HEK293 (cell line): ENCODE measurements around the gene SYNGAP1.

Experiments used
- CTCF ChIA-PET: fragments of 350-600 bp; formaldehyde crosslinking; extraction: SDS; loops from one replicate; lab custom pipeline; 2021; ENCODE audit warnings: antibody characterized with exemption; lab: Yijun Ruan, JAX
- POLR2A ChIA-PET: fragments of 300-600 bp; formaldehyde crosslinking; extraction: SDS; loops from one replicate; lab custom pipeline; 2020; ENCODE audit warnings: antibody characterized with exemption, inconsistent platforms; lab: Yijun Ruan, JAX
- H3K27ac ChIP-seq: fragments of 200-500 bp; sonication (Bioruptor generic); 2 replicates; pipeline ENCODE4 v1.5.1; 2014; ENCODE audit warnings: low read depth, low read length, control low read depth, inconsistent platforms; ENCODE audit errors: extremely low read depth
- H3K36me3 ChIP-seq, 2 experiments: fragments of 200-500 bp in 1 of 2; sonication (Bioruptor generic) in 1 of 2; 1 replicate in 1 of 2; 2 replicates in 1 of 2; pipeline ENCODE4 v1.5.1; 2014 to 2017; ENCODE audit warnings: inconsistent platforms in 2 of 2, low read length in 2 of 2; ENCODE audit not compliant: control insufficient read depth in 2 of 2, insufficient read depth in 1 of 2
- H3K4me1 ChIP-seq: fragments of 200-500 bp; sonication (Bioruptor generic); 2 replicates; pipeline ENCODE4 v1.5.1; 2014; ENCODE audit warnings: mild to moderate bottlenecking, low read length, inconsistent platforms; ENCODE audit not compliant: control insufficient read depth, insufficient read depth
- H3K4me3 ChIP-seq: 2 replicates; pipeline ENCODE4 v1.5.1; 2011; ENCODE audit warnings: low read depth, mild to moderate bottlenecking, control low read depth, low read length, moderate library complexity
- H3K9me3 ChIP-seq: fragments of 200-500 bp; sonication (Bioruptor generic); 2 replicates; pipeline ENCODE4 v1.5.1; 2014; ENCODE audit warnings: low read depth, low read length, inconsistent platforms; ENCODE audit not compliant: control insufficient read depth, insufficient read depth
- BCL11B ChIP-seq: fragments of 450-650 bp; formaldehyde crosslinking; IDR thresholded peaks from 2 replicates; pipeline ENCODE4 v1.5.1; 2016; ENCODE audit warnings: low read depth, missing biosample characterization, missing genetic modification characterization
- HOXD13 ChIP-seq: sonication (generic); formaldehyde crosslinking; IDR thresholded peaks from 2 replicates; pipeline ENCODE4 v1.8.0; 2022; ENCODE audit warnings: missing genetic modification reagents, borderline replicate concordance
- KLF10 ChIP-seq: fragments of 450-650 bp; IDR thresholded peaks from 2 replicates; pipeline ENCODE4 v1.5.1; 2018; ENCODE audit warnings: missing biosample characterization, mild to moderate bottlenecking, missing genetic modification characterization
- KLF16 ChIP-seq: fragments of 450-650 bp; formaldehyde crosslinking; IDR thresholded peaks from 2 replicates; pipeline ENCODE4 v1.5.1; 2017; ENCODE audit warnings: missing biosample characterization, missing genetic modification characterization
- KLF7 ChIP-seq: fragments of 450-650 bp; formaldehyde crosslinking; IDR thresholded peaks from 2 replicates; pipeline ENCODE4 v1.5.1; 2016; ENCODE audit warnings: missing biosample characterization, missing genetic modification characterization, borderline replicate concordance
- KLF8 ChIP-seq: fragments of 450-650 bp; formaldehyde crosslinking; IDR thresholded peaks from 2 replicates; pipeline ENCODE4 v1.5.1; 2016; ENCODE audit warnings: missing biosample characterization, missing genetic modification characterization
- SALL2 ChIP-seq: fragments of 450-650 bp; formaldehyde crosslinking; IDR thresholded peaks from 2 replicates; pipeline ENCODE4 v1.5.0; 2017; ENCODE audit warnings: missing biosample characterization, mild to moderate bottlenecking, missing genetic modification characterization, borderline replicate concordance
- SP7 ChIP-seq: fragments of 450-650 bp; formaldehyde crosslinking; IDR thresholded peaks from 2 replicates; pipeline ENCODE4 v1.5.1; 2016; ENCODE audit warnings: missing biosample characterization, missing genetic modification characterization
- TCF7L2 ChIP-seq: IDR thresholded peaks from 2 replicates; pipeline ENCODE4 v1.6.1; 2011; ENCODE audit warnings: low read depth, mild to moderate bottlenecking, inconsistent platforms, low read length, moderate library complexity, borderline replicate concordance
- ZNF16 ChIP-seq: fragments of 450-650 bp; formaldehyde crosslinking; IDR thresholded peaks from 2 replicates; pipeline ENCODE4 v1.5.1; 2016; ENCODE audit warnings: low read depth, missing biosample characterization, missing genetic modification characterization
- ZNF174 ChIP-seq: fragments of 450-650 bp; formaldehyde crosslinking; IDR thresholded peaks from 2 replicates; pipeline ENCODE4 v1.5.0; 2017; ENCODE audit warnings: missing biosample characterization, mild to moderate bottlenecking, missing genetic modification characterization
- ZNF211 ChIP-seq: fragments of 450-650 bp; formaldehyde crosslinking; IDR thresholded peaks from 2 replicates; pipeline ENCODE4 v1.5.1; 2016; ENCODE audit warnings: low read depth, missing biosample characterization, missing genetic modification characterization
- ZNF214 ChIP-seq: fragments of 450-650 bp; formaldehyde crosslinking; IDR thresholded peaks from 2 replicates; pipeline ENCODE4 v1.5.1; 2017; ENCODE audit warnings: missing biosample characterization, mild to moderate bottlenecking, missing genetic modification characterization, borderline replicate concordance
- ZNF239 ChIP-seq: fragments of 450-650 bp; formaldehyde crosslinking; IDR thresholded peaks from 2 replicates; pipeline ENCODE4 v1.5.1; 2016; ENCODE audit warnings: missing biosample characterization, missing genetic modification characterization
- ZNF302 ChIP-seq: fragments of 450-650 bp; formaldehyde crosslinking; IDR thresholded peaks from 2 replicates; pipeline ENCODE4 v1.5.1; 2016; ENCODE audit warnings: missing biosample characterization, missing genetic modification characterization, low read depth
- ZNF416 ChIP-seq: fragments of 450-650 bp; formaldehyde crosslinking; IDR thresholded peaks from 2 replicates; pipeline ENCODE4 v1.5.1; 2016; ENCODE audit warnings: missing biosample characterization, missing genetic modification characterization
- ZNF501 ChIP-seq: fragments of 450-650 bp; formaldehyde crosslinking; IDR thresholded peaks from 2 replicates; pipeline ENCODE4 v1.5.1; 2016; ENCODE audit warnings: missing biosample characterization, missing genetic modification characterization
- ZNF555 ChIP-seq: fragments of 450-650 bp; formaldehyde crosslinking; conservative IDR thresholded peaks from 2 replicates; pipeline ENCODE4 v1.5.1; 2017; ENCODE audit warnings: missing biosample characterization, mild to moderate bottlenecking, missing genetic modification characterization, inconsistent platforms
- ZNF621 ChIP-seq: fragments of 450-650 bp; formaldehyde crosslinking; IDR thresholded peaks from 2 replicates; pipeline ENCODE4 v1.5.1; 2017; ENCODE audit warnings: missing biosample characterization, missing genetic modification characterization
- ZNF664 ChIP-seq: fragments of 450-650 bp; formaldehyde crosslinking; IDR thresholded peaks from 2 replicates; pipeline ENCODE4 v1.5.1; 2016; ENCODE audit warnings: missing biosample characterization, missing genetic modification characterization
- ZNF670 ChIP-seq: fragments of 450-650 bp; formaldehyde crosslinking; IDR thresholded peaks from 2 replicates; pipeline ENCODE4 v1.5.1; 2016; ENCODE audit warnings: missing biosample characterization, missing genetic modification characterization, low read depth
- ZNF677 ChIP-seq: fragments of 450-650 bp; IDR thresholded peaks from 2 replicates; pipeline ENCODE4 v1.5.0; 2018; ENCODE audit warnings: missing biosample characterization, mild to moderate bottlenecking, missing genetic modification characterization, moderate library complexity
- ZNF777 ChIP-seq: fragments of 450-650 bp; formaldehyde crosslinking; IDR thresholded peaks from 2 replicates; pipeline ENCODE4 v1.5.1; 2017; ENCODE audit warnings: missing biosample characterization, missing genetic modification characterization, borderline replicate concordance
- ZXDB ChIP-seq: fragments of 450-650 bp; formaldehyde crosslinking; IDR thresholded peaks from 2 replicates; pipeline ENCODE4 v1.5.1; 2016; ENCODE audit warnings: missing biosample characterization, missing genetic modification characterization
- TF ChIP-seq, protein P1 (sequence below): fragments of 450-650 bp; formaldehyde crosslinking; IDR thresholded peaks from 2 replicates; pipeline ENCODE4 v1.5.1; 2016; ENCODE audit warnings: missing biosample characterization, missing genetic modification characterization
- TF ChIP-seq, protein P2 (sequence below): fragments of 450-650 bp; IDR thresholded peaks from 2 replicates; pipeline ENCODE4 v1.5.1; 2018; ENCODE audit warnings: missing biosample characterization, missing genetic modification characterization
- TF ChIP-seq, protein P3 (sequence below): sonication (generic); formaldehyde crosslinking; IDR thresholded peaks from 2 replicates; pipeline ENCODE4 v1.8.1; 2022; ENCODE audit warnings: mild to moderate bottlenecking, moderate library complexity, missing genetic modification reagents
- TF ChIP-seq, protein P4 (sequence below): fragments of 450-650 bp; formaldehyde crosslinking; IDR thresholded peaks from 2 replicates; pipeline ENCODE4 v1.5.1; 2016; ENCODE audit warnings: missing biosample characterization, missing genetic modification characterization
- TF ChIP-seq, protein P5 (sequence below): fragments of 450-650 bp; formaldehyde crosslinking; IDR thresholded peaks from 2 replicates; pipeline ENCODE4 v1.5.1; 2016; ENCODE audit warnings: missing biosample characterization, missing genetic modification characterization, borderline replicate concordance

Gene SYNGAP1

DNA sequence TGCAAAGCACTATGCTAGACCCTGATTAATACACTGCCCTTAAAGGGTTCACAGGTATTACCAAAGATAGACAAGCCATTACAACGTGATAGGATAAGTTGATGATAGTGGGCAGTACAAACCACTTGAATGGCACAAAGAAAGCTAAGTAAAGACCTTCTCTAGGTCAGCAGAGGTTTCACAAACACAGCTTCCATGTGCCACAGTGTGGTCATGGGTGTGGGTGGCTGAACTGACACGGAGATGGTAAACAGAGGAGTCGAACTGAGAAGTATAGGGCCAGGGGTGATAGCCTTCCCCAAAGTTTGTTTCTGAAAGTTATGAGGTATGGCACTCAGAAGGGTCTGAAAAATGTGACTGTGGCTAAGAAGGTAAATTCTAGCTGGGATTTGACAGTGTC lies 38.8 kb downstream of the SYNGAP1 start:
- no peak for TF ChIP-seq KLF10 (tag by site-specific recombination)
- no peak for TF ChIP-seq ZNF555 (tag by site-specific recombination)
- TF ChIP-seq ZNF214 (tag by site-specific recombination) = no peak
- no peak for TF ChIP-seq SALL2 (tag by site-specific recombination)
- TF ChIP-seq, protein P1, sequence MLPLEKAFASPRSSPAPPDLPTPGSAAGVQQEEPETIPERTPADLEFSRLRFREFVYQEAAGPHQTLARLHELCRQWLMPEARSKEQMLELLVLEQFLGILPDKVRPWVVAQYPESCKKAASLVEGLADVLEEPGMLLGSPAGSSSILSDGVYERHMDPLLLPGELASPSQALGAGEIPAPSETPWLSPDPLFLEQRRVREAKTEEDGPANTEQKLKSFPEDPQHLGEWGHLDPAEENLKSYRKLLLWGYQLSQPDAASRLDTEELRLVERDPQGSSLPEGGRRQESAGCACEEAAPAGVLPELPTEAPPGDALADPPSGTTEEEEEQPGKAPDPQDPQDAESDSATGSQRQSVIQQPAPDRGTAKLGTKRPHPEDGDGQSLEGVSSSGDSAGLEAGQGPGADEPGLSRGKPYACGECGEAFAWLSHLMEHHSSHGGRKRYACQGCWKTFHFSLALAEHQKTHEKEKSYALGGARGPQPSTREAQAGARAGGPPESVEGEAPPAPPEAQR (tag by site-specific recombination) = no peak
- no peak for TF ChIP-seq ZNF174 (tag by site-specific recombination)
- no peak for TF ChIP-seq ZNF211 (tag by site-specific recombination)
- no peak for TF ChIP-seq ZNF670 (tag by site-specific recombination)
- no peak for TF ChIP-seq BCL11B (tag by site-specific recombination)
- TF ChIP-seq KLF7 = no peak
- TF ChIP-seq ZNF501 = no peak
- no peak for TF ChIP-seq ZNF302 (tag by site-specific recombination)
- TF ChIP-seq KLF16 (tag by site-specific recombination) = no peak
- TF ChIP-seq, protein P2, sequence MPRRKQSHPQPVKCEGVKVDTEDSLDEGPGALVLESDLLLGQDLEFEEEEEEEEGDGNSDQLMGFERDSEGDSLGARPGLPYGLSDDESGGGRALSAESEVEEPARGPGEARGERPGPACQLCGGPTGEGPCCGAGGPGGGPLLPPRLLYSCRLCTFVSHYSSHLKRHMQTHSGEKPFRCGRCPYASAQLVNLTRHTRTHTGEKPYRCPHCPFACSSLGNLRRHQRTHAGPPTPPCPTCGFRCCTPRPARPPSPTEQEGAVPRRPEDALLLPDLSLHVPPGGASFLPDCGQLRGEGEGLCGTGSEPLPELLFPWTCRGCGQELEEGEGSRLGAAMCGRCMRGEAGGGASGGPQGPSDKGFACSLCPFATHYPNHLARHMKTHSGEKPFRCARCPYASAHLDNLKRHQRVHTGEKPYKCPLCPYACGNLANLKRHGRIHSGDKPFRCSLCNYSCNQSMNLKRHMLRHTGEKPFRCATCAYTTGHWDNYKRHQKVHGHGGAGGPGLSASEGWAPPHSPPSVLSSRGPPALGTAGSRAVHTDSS (tag by site-specific recombination) = no peak
- TF ChIP-seq ZNF239 = no peak
- no peak for TF ChIP-seq KLF8 (tag by site-specific recombination)
- no peak for TF ChIP-seq ZNF777 (tag by site-specific recombination)
- TF ChIP-seq ZNF416 = no peak
- TF ChIP-seq TCF7L2 = no peak
- POLR2A ChIA-PET = interaction anchor here (1.2 kb wide), 1 partner anchor 121 kb away, joined by 3 read pairs; the partner anchor contains the start of gene BAK1

DNA sequence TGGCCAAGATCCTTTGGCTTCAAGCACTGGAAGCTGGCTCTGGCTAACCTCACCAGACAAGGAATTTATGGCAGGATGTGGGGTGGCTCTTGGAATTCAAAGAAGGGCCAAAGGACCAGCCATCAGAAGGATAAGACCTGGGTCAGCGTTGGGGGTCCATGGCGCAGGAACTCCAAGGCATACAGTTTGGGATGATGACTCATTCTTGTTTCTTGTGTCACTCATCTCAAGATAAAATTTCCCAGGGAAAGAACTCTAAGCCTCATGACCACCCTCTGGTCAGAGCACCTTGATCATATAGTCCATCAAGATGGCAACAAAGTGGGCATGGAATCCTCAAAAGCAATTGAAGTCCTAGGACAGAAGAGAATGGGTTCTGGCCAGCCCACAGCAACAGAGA lies 39.4 kb downstream of the SYNGAP1 start:
- Histone ChIP-seq H3K36me3 (peaks cover 0 to 21% of the 10 kb centered on the region in 2 experiments; a peak in 1 of 3 replicates), H3K9me3 (no peaks in the 10 kb centered on the region), H3K27ac (no peak overlapping the region), H3K4me1 (no peaks in the 10 kb centered on the region), H3K4me3 (no peak overlapping the region)
- ChIA-PET POLR2A (interaction anchor here (1.2 kb wide), 1 partner anchor 121 kb away, joined by 3 read pairs; the partner anchor contains the start of gene BAK1), CTCF (interaction anchor here (1.0 kb wide), 1 partner anchor 33 kb away, joined by 3 read pairs; no protein-coding TSS in a partner anchor)
- TF ChIP-seq ZXDB (no peak), ZNF664 (tag by site-specific recombination) (no peak), ZNF677 (tag by site-specific recombination) (no peak), HOXD13 (CRISPR knock-in tag) (no peak), SP7 (tag by site-specific recombination) (no peak), ZNF16 (tag by site-specific recombination) (no peak), ZNF621 (tag by site-specific recombination) (no peak)
- TF ChIP-seq, protein P3, sequence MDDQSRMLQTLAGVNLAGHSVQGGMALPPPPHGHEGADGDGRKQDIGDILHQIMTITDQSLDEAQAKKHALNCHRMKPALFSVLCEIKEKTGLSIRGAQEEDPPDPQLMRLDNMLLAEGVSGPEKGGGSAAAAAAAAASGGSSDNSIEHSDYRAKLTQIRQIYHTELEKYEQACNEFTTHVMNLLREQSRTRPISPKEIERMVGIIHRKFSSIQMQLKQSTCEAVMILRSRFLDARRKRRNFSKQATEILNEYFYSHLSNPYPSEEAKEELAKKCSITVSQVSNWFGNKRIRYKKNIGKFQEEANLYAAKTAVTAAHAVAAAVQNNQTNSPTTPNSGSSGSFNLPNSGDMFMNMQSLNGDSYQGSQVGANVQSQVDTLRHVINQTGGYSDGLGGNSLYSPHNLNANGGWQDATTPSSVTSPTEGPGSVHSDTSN = no peak
- TF ChIP-seq, protein P4, sequence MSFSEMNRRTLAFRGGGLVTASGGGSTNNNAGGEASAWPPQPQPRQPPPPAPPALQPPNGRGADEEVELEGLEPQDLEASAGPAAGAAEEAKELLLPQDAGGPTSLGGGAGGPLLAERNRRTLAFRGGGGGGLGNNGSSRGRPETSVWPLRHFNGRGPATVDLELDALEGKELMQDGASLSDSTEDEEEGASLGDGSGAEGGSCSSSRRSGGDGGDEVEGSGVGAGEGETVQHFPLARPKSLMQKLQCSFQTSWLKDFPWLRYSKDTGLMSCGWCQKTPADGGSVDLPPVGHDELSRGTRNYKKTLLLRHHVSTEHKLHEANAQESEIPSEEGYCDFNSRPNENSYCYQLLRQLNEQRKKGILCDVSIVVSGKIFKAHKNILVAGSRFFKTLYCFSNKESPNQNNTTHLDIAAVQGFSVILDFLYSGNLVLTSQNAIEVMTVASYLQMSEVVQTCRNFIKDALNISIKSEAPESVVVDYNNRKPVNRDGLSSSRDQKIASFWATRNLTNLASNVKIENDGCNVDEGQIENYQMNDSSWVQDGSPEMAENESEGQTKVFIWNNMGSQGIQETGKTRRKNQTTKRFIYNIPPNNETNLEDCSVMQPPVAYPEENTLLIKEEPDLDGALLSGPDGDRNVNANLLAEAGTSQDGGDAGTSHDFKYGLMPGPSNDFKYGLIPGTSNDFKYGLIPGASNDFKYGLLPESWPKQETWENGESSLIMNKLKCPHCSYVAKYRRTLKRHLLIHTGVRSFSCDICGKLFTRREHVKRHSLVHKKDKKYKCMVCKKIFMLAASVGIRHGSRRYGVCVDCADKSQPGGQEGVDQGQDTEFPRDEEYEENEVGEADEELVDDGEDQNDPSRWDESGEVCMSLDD (tag by site-specific recombination) = no peak
- TF ChIP-seq, protein P5, sequence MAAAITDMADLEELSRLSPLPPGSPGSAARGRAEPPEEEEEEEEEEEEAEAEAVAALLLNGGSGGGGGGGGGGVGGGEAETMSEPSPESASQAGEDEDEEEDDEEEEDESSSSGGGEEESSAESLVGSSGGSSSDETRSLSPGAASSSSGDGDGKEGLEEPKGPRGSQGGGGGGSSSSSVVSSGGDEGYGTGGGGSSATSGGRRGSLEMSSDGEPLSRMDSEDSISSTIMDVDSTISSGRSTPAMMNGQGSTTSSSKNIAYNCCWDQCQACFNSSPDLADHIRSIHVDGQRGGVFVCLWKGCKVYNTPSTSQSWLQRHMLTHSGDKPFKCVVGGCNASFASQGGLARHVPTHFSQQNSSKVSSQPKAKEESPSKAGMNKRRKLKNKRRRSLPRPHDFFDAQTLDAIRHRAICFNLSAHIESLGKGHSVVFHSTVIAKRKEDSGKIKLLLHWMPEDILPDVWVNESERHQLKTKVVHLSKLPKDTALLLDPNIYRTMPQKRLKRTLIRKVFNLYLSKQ = no peak

More for the DNA sequence above, 38.8 kb downstream of the SYNGAP1 start:
- CTCF ChIA-PET = no interaction called here
- no peak overlapping the region for H3K4me3 ChIP-seq
- no peaks in the 10 kb centered on the region for H3K4me1 ChIP-seq
- no peaks in the 10 kb centered on the region for H3K9me3 ChIP-seq
- no peak overlapping the region for H3K27ac ChIP-seq
- peaks cover 0 to 21% of the 10 kb centered on the region in 2 experiments; a peak in 1 of 3 replicates for H3K36me3 ChIP-seq
